ENCODE measurements around the gene ACTL8.

DNA sequence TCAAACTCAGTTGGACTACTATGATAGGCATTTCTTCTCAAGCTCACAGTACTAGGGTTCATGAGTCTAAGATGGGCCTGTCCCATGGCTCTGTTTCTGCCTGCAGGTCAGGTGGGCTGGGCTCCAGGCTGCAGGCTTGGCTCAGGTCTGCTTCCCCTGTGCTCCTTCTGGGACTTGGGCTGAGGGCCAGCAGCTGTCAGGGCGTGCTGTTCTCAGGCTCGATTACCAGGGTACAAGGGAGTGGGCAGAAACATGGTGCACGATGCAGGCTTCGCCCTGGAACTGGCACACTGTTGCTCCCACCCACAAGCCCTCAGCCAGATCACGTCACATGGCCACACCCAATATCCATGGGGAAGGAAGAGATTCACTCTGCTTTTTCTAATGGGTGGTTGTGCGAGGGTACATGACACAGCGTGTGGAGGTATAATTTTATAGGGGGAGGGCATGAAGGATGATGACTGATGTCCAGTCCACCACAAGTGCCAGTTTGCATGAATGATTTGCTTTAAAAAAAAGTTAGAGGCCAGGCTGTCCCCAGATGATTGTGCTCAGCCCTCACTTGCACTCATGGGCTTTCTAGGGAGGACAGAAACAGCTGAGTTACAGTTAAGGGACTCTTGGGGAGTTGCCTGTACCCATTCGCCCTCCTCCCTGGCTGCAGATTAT, 118.0 kb downstream of the ACTL8 start:
- no peak for TF ChIP-seq POLR2A (IDR thresholded peaks at IDR 0.05)
- TF ChIP-seq, protein P1, sequence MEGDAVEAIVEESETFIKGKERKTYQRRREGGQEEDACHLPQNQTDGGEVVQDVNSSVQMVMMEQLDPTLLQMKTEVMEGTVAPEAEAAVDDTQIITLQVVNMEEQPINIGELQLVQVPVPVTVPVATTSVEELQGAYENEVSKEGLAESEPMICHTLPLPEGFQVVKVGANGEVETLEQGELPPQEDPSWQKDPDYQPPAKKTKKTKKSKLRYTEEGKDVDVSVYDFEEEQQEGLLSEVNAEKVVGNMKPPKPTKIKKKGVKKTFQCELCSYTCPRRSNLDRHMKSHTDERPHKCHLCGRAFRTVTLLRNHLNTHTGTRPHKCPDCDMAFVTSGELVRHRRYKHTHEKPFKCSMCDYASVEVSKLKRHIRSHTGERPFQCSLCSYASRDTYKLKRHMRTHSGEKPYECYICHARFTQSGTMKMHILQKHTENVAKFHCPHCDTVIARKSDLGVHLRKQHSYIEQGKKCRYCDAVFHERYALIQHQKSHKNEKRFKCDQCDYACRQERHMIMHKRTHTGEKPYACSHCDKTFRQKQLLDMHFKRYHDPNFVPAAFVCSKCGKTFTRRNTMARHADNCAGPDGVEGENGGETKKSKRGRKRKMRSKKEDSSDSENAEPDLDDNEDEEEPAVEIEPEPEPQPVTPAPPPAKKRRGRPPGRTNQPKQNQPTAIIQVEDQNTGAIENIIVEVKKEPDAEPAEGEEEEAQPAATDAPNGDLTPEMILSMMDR (IDR thresholded peaks at IDR 0.05), result no peak

Measured in heart left ventricle (tissue), 13 donors.